Measurements from ENCODE around the gene IKZF3.

GRCh38 chr17:39808409-39808997 is 55.6 kb downstream of the IKZF3 start:
- TF ChIP-seq CTCF (conservative IDR thresholded peaks at IDR 0.05 in 1 of 2, IDR thresholded peaks at IDR 0.05 in 1 of 2; ENCODE audit: extremely low read depth in 1 of 2, insufficient read depth in 1 of 2, low read depth in 1 of 2, low read length in 2 of 2): no peak
- TF ChIP-seq EZH2 (IDR thresholded peaks at IDR 0.05; ENCODE audit: borderline replicate concordance, low read length): no peak
